NCI-H2029 treated with DMSO at 0.1 percent for 48 hours (cell line): ENCODE measurements around the gene ZFX.

Experiments used
- DNase-seq: peaks from one replicate; lab custom pipeline; 2025; lab: John Stamatoyannopoulos, UW

The ZFX gene

DNA sequence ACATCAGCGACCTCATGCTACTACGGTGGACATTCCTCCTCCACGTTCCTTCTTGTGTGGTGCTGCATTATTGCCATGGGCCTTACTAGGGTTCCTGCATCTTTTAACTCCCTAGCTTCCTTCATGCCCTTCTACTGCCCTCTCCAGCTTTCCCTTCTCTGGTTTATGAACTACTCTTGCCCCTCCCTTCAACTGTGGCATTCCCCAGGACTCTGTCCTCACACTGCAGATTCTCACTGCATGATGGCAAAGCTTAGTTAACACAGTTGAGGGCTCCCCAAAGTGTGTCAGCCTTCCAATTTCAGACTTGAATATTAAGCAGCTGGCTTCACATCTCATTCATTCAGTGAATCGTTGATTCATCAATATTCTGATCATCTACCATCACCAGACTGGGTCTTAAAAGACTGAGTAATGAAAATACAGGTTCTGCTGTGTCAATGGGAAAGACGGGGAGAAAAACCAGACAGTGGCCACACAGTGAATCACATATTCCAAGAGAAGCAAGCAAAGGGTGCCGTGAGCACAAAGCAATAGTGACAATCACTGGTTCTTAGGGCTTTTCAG is 53.0 kb downstream of the ZFX start:
- no peak for DNase-seq

GRCh38 chrX:24203072-24203808 is 53.7 kb downstream of the ZFX start:
- DNase-seq, result no peak

- no peak for DNase-seq
Observed at GRCh38 chrX:24204331-24204730, 54.8 kb downstream of the ZFX start.

DNA sequence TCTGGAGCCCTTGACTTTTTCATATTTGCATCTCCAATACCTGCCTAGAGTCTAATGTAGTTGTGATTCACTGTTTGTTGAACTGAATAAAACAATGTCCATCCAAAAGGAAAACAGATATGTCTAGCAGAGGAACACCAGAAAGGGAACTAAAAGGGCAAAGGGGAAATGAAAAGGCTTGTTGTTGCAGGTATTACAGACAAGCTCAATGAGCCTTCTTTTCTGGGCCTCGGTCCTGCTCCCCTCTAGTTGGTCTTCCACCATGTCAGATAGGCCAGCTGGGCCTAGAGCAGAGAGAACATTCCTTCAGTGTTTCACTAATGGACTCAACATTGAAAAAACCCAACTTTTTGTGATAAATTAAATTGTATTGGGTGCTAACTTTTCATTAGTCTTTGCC is 55.4 kb downstream of the ZFX start:
- no peak for DNase-seq

GRCh38 chrX:24207826-24208225 is 58.3 kb downstream of the ZFX start:
- DNase-seq, result no peak

DNA sequence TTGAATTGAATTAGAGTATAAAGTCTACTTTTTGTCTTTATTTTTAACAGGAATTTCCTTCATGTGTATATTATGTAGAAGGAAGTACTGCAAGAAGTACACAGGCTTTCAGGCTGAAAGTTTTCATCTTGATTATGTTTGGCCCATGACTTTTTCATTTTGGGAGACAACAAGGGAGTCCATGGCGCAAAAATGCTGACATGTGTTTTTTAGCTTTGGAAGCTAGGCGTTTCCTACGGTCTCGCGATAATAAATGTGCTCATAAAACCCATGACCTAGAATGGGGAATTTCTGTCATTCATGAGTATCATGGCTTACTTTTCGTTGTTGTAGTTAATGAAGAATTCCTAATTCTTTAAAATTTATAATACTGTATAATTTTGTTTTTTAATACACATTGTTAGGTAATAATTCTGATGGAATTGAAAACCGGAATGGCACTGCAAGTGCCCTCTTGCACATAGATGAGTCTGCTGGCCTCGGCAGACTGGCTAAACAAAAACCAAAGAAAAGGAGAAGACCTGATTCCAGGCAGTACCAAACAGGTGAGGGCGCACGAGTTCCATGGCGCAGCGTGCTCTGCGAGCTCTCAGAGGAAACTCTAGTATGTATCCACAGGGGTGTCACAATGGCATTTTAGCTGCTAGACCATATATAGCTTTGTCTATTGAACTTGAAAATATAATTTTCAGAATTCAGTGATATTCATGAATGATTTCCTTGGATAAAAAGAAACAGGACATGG is 59.1 kb downstream of the ZFX start:
- no peak for DNase-seq

DNA sequence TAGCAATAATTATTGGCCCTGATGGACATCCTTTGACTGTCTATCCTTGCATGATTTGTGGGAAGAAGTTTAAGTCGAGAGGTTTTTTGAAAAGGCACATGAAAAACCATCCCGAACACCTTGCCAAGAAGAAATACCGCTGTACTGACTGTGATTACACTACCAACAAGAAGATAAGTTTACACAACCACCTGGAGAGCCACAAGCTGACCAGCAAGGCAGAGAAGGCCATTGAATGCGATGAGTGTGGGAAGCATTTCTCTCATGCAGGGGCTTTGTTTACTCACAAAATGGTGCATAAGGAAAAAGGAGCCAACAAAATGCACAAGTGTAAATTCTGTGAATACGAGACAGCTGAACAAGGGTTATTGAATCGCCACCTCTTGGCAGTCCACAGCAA is 60.7 kb downstream of the ZFX start:
- DNase-seq, result no peak

- no peak for DNase-seq
Observed at GRCh38 chrX:24214568-24214967, 65.0 kb downstream of the ZFX start.

GRCh38 chrX:24215272-24215671 is 65.7 kb downstream of the ZFX start:
- DNase-seq, result no peak

DNA sequence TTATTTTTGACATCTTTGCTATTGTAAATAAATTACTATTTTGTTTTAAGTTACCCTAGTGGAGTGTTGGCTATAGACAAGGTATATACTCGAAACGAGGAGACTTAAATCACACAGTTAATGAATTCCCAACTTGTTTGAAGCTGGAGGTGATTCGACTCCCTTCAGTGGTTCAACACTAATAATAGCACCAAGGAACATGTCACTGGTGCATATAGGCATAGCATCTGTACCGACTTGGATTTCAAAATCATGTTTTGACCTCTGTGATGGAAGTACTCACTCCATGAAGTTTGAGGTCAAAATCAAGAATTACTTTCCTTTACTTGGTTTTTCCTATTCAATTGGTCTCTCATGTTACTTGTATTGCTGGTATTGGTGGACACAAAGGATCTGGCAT is 66.5 kb downstream of the ZFX start:
- no peak for DNase-seq

DNA sequence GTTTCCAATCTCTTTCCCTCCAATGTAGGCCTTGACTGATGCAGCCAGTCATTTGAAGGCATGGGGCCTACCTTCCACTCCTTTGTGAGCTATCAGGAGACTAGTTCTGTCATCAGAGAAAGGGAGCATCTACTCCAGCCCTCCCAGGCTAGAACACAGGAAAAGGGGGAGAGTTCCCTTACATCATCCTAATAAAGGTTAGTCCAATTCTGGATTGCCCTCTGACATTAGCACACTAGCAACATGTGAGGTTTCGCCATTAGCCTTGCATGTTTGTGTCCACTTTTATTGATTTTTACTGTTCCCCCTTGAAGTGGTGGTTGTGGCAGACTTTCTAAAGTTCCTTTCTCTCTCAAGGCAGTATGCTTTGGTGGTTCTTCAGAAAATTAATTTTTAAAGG is 67.3 kb downstream of the ZFX start:
- no peak for DNase-seq

DNA sequence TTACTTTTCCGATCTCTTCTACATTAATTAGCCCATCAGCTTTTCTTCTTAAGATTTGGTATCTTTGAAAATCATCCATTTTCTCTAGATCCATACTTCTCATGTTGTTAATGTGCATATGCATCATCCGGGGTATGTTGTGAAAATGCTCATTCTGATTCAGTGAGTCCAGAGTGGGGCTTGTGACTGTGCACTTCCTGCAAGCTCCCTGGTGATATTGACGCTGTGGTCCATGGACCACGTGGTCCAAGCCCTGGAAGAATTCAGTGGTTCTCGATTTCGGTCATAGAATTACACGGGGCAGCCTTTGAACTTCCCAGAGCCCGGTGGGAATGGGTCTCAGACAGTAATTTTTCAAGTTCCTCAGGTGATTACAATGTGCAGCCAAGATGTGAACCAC is 69.8 kb downstream of the ZFX start:
- DNase-seq, result no peak

DNA sequence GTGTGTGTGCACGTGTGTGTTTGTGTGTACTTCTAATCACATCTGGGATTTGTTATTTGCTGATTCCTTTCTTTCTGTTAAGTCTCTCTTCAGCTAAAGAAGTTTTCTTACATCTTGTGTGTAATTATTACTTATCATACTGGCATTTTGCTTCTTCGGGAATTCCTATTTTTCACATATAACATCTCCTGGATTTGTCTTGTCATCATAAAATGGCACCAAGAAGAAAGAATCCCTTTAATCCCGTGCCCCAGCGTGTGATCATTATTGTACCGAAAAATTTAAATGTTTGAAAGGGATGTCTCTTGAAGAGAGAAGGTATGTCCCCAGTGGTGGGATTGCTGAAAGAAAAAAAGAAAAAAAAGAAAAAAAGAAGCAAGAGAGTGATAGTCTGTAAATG is 72.3 kb downstream of the ZFX start:
- no peak for DNase-seq

DNA sequence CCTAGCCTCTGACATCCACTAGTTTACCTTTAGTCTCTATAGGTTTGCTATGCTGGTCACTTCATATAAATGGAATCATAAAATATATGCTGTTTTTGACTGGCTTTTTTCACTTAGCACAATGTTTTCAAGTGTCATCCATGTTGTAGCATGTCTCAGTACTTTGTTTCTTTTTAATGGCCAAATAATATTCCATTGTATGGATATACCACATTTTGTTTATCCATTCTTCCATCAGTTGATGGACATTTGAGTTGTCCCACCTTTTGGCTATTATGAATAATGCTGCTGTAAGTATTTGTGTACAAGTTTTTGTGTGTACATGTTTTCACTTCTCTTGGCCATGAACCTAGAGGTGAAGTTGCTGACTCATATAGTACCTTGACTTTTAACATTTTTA is 75.7 kb downstream of the ZFX start:
- no peak for DNase-seq

- no peak for DNase-seq
Observed at GRCh38 chrX:24226176-24226575, 76.6 kb downstream of the ZFX start.

DNA sequence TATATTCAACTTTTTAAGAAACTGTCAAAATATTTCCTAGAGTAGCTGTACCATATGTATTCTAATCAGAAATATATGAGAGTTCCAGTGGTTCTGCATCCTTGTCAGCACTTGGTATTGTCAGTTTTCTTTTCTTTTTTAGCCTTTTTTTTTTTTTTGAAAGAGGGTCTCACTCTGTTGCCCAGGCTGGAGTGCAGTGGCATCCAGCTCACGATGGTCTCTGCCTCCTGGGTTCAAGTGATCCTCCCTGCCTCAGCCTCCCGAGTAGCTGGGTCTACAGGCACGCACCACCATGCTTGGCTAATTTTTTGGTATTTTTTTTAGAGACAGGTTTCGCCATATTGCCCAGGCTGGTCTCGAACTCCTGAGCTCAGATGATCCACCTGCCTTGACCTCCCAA is 79.1 kb downstream of the ZFX start:
- no peak for DNase-seq

DNA sequence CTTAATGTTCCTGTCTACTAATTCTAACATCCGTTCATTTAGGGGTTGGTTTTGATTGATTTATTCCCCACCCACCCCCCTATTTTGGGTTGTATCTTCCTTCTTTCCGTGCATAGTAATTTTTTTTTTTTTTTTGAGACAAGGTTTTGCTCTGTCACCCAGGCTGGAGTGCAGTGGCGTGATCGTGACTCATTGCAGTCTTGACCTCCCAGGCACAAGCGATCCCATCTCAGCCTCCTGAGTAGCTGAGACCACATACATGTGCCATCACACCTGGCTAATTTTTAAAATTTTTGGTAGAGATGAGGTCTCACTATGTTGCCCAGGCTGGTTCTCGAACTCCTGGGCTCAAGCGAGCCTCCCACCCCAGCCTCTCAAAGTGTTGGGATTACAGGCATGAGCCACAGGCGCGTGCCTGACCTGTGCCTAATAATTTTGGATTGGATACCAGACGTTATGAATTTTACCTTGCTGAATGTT is 79.9 kb downstream of the ZFX start:
- DNase-seq, result no peak

DNA sequence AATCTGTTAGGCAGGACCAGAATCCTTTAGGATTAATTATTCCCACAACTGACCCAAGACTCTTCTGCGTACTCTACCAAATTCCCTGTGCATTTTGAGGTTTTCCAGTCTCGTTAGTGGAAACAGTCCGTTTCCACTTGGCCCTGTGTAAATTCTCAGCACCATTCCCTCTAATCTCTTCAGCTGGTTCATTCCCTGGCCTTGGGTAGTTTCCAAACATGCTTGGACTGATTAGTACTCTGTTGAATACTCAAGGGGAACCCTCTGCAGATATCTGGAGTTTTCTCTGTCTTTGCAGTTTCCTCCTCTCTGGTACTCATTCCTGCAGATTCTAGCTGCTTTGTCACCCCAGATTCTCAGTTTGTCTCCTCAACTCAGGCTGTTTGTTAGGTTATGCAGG is 80.4 kb downstream of the ZFX start:
- DNase-seq, result no peak

- no peak for DNase-seq
Observed at GRCh38 chrX:24231131-24231540, 81.6 kb downstream of the ZFX start.

GRCh38 chrX:24231641-24232179 is 82.2 kb downstream of the ZFX start:
- no peak for DNase-seq

- no peak for DNase-seq
Observed at GRCh38 chrX:24232796-24233195, 83.3 kb downstream of the ZFX start.

DNA sequence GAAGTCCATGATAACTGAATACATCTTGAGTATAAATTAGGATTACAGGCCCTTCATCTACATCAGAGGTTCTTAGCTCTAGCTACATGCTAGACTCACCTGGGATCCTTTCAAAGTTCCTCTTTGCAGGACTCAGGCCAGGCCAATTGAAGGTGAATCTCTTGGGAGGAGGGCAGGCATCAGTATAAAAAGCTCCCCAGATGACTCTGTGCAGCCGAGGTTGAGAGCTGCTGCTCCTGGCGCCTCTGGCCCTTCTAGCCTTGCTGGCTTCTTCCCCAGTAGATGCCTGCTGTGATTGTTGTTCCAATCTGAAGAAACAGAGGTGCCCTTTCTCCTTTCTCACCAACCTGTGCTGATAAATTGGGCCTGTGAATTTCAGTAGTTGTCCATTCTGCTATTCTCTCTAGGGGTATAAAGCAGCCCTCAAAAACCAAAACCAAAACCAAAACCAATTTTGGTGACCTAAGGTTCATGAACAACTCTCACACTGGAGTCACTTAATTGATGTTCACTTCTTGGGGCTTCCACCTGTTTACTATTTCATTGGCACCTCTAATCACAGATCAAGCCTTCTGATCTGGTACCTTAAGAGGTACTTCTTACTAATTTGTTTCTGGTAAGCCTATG is 85.7 kb downstream of the ZFX start:
- no peak for DNase-seq
